GM19023 (cell line): ENCODE results near the gene LEFTY2.
A peak's percentile ranks its signal among the peaks of the same experiment; 100 is the strongest.
"Not testable (repeated sequence)": the region's sequence is repeated elsewhere in the genome, so short reads cannot be mapped to it uniquely, and the experiment has no call there.

Experiments used
- ATAC-seq: cut with Tn5 transposase; IDR thresholded peaks from one replicate; pipeline ENCODE4 v1.9.1; 2021; ENCODE audit warnings: mild to moderate bottlenecking, moderate library complexity; ENCODE audit not compliant: unreplicated experiment

The LEFTY2 gene

DNA sequence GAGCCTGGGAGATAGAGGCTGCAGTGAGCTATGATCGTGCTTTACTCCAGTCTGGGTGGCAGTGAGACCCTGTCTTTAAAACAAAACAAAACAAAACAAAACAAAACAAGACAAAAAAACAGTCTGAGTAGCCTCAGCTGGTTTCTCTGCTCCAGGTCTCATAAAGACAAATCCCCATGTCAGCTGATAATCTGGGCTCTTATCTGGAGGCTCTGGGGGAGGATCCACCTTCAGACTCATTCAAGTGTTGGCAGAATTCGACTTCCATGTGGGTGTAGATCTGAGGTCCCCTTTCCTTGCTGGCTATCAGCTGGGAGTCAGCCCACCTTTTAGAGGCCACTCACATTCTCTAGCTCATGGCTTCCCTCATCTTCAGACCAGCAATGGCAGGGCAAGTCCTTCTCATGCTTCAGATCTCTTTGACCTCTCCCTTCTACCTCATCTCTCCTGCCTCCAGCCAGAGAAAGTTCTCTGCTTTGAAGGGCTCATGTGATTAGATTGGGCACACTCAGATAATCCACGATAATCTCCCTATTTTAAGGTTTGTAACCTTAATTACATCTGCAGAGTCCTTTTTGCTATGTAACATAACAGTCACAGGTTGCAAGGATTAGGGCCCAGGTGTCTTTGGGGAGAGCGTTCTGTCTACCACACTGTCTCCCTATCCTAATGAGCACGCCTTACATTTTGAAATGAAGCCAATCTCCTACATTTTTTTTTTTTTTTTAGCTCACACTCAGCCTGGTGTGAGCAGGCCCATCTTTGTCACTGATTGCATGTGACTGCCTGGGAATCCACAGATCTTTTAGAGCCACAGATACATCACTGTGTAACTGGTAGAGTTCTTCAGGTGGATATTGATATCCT is 9.5 kb downstream of the LEFTY2 start:
- no peak for ATAC-seq

- no peak for ATAC-seq
These were observed 10.5 kb downstream of the LEFTY2 start for GRCh38 chr1:225930566-225930965.

DNA sequence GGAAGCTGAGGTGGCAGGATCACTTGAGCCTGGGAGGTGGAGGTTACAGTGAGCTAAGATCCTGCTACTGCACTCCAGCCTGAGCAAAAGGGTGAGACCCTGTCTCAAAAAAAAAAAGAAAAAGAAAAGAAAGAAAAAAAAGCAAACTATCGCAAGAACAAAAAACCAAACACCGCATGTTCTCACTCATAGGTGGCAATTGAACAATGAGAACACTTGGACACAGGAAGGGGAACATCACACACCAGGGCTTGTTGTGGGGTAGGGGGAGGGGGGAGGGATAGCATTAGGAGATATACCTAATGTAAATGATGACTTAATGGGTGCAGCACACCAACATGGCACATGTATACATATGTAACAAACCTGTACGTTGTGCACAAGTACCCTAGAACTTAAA is 11.6 kb downstream of the LEFTY2 start:
- not testable (repeated sequence) for ATAC-seq

- ATAC-seq = no peak
These were observed 12.5 kb downstream of the LEFTY2 start for GRCh38 chr1:225928186-225929175.

GRCh38 chr1:225926551-225927113 is 14.4 kb downstream of the LEFTY2 start:
- ATAC-seq = no peak

- ATAC-seq = peak; percentile 98
These were observed 17.1 kb downstream of the LEFTY2 start, which contains the start of gene PYCR2 for GRCh38 chr1:225923692-225924555. TSS of gene PYCR2 (minus strand) at chr1:225924250. CDS start at chr1:225924110, 140 bp downstream.

- ATAC-seq = no peak
These were observed 17.7 kb downstream of the LEFTY2 start for GRCh38 chr1:225923381-225923691.

GRCh38 chr1:225921734-225922709 is 19.0 kb downstream of the LEFTY2 start:
- no peak for ATAC-seq

DNA sequence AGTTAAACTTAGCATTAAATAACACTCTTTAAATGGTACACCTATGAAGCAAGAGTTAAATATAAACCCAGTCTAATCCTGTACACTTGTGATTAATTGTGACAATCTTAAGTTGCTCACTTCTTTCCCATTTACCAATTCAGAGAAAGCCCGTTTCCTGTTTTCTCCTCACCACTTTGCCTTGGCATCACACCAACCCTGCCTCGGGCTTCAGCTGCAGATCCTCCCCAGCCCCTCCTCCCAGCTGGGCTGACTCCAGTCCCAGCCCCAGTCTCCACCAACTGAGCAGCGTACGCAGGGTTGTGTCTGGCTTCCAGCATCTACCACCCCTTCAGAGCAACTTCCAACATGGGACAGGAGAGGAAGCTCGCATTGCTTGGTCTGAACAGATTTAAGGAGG is 21.1 kb downstream of the LEFTY2 start:
- no peak for ATAC-seq

- ATAC-seq = no peak
These were observed 22.7 kb downstream of the LEFTY2 start for GRCh38 chr1:225918280-225918679.

DNA sequence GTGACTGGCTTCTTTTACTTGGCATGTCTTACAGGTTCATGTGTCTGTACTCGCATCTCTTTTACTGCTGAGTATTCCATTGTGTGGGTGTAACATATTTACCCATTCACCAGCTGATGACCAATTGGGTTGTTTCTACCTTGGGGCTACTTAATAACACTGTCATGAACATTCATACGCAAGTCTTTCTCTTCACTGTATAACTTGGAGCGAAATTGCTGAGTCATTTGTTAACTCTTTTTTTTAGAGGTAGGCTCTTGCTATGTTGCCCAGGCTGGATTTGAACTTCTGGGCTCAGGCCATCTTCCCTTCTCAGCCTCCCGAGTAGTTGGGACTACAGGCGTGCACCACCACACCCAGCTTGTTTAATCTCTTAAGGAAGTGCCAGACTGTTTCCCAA is 23.5 kb downstream of the LEFTY2 start:
- ATAC-seq = no peak

DNA sequence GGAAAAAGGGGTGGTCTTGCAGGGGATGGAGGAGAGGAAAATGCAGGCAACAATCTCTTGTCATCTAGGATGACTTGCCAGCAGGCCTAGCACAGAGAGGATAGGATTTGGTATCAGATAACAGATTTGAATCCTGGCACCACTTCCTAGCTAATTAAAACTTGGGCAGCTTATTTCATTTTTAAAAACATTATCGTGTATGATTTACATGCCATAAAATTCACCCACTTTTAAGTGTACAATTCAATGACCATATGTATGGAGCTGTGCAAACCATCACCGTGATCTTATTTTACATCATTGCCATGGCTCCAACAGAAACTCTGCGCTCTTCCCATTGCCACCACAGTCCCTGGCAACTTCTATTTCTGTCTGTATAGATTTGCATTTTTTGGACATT is 23.9 kb downstream of the LEFTY2 start:
- no peak for ATAC-seq

DNA sequence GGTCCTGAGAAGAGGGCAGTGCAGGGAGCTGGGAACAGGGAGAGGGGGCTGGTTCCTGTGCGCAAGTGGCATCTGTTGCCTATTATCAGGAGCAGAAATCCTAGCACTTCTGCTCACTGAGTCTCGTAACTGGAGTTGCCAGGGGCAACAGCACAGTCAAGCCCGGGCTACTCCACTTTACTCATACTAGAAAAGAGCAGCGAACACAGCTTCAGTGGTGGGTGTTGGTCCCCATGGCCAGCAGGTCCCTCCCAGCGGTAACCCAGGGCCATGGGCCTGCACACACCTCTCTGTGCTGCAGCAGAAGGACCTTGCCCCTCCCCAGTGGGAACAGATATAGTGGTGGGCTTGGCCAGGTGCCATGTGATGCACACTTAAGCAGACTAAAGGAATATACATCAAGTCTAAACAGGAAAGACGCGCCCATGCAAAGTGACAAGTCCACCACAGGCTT is 25.5 kb downstream of the LEFTY2 start:
- ATAC-seq = no peak

DNA sequence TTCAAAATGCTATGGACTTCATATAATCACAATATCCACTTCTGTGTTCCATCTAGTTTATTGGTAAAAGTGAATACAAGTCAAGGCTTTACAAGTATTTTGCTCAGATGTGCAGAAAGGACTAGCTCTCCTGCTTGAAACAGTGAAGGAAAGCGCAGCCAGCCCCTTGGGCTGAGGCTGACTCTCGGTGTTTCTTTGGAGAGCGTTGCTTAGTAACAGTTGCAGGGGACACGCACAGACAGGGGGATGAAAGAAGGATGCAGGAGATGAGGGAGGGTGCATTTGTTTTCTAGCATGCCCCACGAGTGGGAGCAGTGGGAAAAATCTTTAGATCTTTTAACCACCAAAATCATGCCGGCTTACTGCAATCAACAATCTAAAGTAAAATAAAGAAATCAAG is 26.1 kb downstream of the LEFTY2 start:
- no peak for ATAC-seq

DNA sequence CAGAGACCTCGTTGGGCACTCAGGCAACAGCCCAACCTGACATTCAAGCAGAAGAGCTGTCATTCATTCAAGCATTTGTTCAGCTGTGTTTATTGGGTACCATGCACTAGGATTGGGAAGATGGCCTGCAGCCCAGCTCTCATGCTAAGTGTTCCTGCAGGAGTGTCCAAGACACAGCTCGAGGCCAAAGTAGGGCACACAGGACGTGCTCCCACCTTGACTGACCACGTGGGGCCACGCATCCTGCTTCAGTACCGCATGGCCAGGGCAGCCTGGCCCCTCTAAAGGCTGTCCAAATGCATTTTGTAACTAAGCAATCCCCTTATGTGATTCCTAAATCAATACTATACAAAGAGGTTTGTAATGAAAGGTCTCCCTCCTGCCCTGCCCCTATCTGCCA is 26.6 kb downstream of the LEFTY2 start:
- no peak for ATAC-seq

GRCh38 chr1:225911191-225912130 is 29.6 kb downstream of the LEFTY2 start:
- peak; percentile 62 for ATAC-seq

GRCh38 chr1:225909477-225909876 is 31.5 kb downstream of the LEFTY2 start:
- no peak for ATAC-seq

DNA sequence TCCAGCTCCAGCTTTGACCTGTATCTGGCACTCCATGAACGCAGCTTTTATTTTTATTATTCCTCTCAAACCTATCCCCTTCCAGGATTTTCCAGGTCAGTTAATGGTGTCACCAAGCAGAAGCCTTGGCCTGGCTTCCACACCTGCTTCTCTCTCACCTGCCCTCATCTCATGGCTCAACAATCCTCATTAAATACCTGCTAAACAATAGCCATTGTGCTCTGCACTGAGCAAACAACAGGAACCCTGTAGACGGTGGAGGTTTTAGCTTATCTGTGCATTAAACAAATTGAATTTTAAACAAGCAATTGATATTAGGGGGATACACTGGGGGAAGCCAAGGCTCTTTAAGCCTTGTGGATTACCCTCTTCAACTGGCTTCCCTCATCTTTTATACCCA is 32.2 kb downstream of the LEFTY2 start:
- no peak for ATAC-seq
